MM.1S (cell line): Measurements from ENCODE around the gene RFFL.

Source experiments
- DNase-seq: peaks from one replicate; pipeline ENCODE4 v3.0.0-alpha.2; 2015
- H2AFZ ChIP-seq: fragments of 300-600 bp; sonication (generic); 2 replicates; pipeline ENCODE4 v1.6.0; 2016; ENCODE audit warnings: antibody characterized with exemption, low read length
- H3F3A ChIP-seq: fragments of 300-600 bp; sonication (generic); 2 replicates; pipeline ENCODE4 v1.6.1; 2016; ENCODE audit warnings: mild to moderate bottlenecking, antibody characterized with exemption, low read length, moderate library complexity, mixed read lengths; ENCODE audit not compliant: insufficient read depth
- H3K27ac ChIP-seq: fragments of 300-600 bp; sonication (generic); 2 replicates; pipeline ENCODE4 v1.5.1; 2016; ENCODE audit warnings: mild to moderate bottlenecking, low read length
- H3K27me3 ChIP-seq: fragments of 300-600 bp; sonication (generic); replicated peaks from 2 replicates; pipeline ENCODE4 v1.6.0; 2016; ENCODE audit warnings: low read length; ENCODE audit not compliant: insufficient read depth
- H3K36me3 ChIP-seq: fragments of 300-600 bp; sonication (generic); replicated peaks from 2 replicates; pipeline ENCODE4 v1.6.1; 2016; ENCODE audit warnings: mild to moderate bottlenecking, low read length, mixed read lengths; ENCODE audit not compliant: insufficient read depth
- H3K4me1 ChIP-seq: fragments of 300-600 bp; sonication (generic); 2 replicates; pipeline ENCODE4 v1.6.1; 2016; ENCODE audit warnings: low read length, mixed read lengths
- H3K4me2 ChIP-seq: fragments of 300-600 bp; sonication (generic); 2 replicates; pipeline ENCODE4 v1.6.0; 2016; ENCODE audit warnings: low read depth, low read length
- H3K4me3 ChIP-seq: fragments of 300-600 bp; sonication (generic); 2 replicates; pipeline ENCODE4 v1.5.1; 2016; ENCODE audit warnings: low read length, mixed read lengths
- H3K79me2 ChIP-seq: fragments of 300-600 bp; sonication (generic); 2 replicates; pipeline ENCODE4 v1.6.1; 2016; ENCODE audit warnings: mixed run types, low read length, mixed read lengths
- H3K9ac ChIP-seq: fragments of 300-600 bp; sonication (generic); 2 replicates; pipeline ENCODE4 v1.6.1; 2016; ENCODE audit warnings: low read length, mixed read lengths
- H3K9me2 ChIP-seq: fragments of 300-600 bp; sonication (generic); replicated peaks from 2 replicates; pipeline ENCODE4 v1.6.1; 2016; ENCODE audit warnings: mild to moderate bottlenecking, low read length, mixed read lengths; ENCODE audit not compliant: insufficient read depth
- H3K9me3 ChIP-seq: fragments of 300-600 bp; sonication (generic); replicated peaks from 2 replicates; pipeline ENCODE4 v1.6.1; 2016; ENCODE audit warnings: mild to moderate bottlenecking, low read length, mixed read lengths; ENCODE audit not compliant: insufficient read depth
- H4K20me1 ChIP-seq: fragments of 300-600 bp; sonication (generic); 2 replicates; pipeline ENCODE4 v1.6.1; 2016; ENCODE audit warnings: mild to moderate bottlenecking, low read length, moderate library complexity, mixed read lengths; ENCODE audit not compliant: insufficient read depth
- CTCF ChIP-seq: fragments of 300-600 bp; sonication (generic); IDR thresholded peaks from 2 replicates; pipeline ENCODE4 v1.5.1; 2016; ENCODE audit warnings: antibody characterized with exemption, low read length, mixed read lengths
- EZH2 ChIP-seq: fragments of 300-600 bp; sonication (generic); optimal IDR thresholded peaks from 2 replicates; pipeline ENCODE3; 2017; ENCODE audit warnings: low read depth, mild to moderate bottlenecking, antibody characterized with exemption, low read length, mixed read lengths
- EZH2phosphoT487 ChIP-seq: fragments of 300-600 bp; sonication (generic); IDR thresholded peaks from 2 replicates; pipeline ENCODE4 v1.6.1; 2018; ENCODE audit warnings: antibody characterized with exemption, low read length

The RFFL gene

GRCh38 chr17:34991606-34992005 lies 71.9 kb downstream of the RFFL start:
- H3K27me3 ChIP-seq, result no peaks in the 10 kb centered on the region
- H3F3A ChIP-seq, result peaks cover 27% of the 10 kb centered on the region
- TF ChIP-seq CTCF (no peak), EZH2 (no peak)
- peak overlapping the region; percentile 31 for H3K9ac ChIP-seq
- H3K9me2 ChIP-seq, result no peaks in the 10 kb centered on the region
- H3K4me1 ChIP-seq, result peaks cover 47% of the 10 kb centered on the region
- DNase-seq, result no peak
- H3K79me2 ChIP-seq, result peaks cover 29% of the 10 kb centered on the region
- H3K4me2 ChIP-seq, result peak overlapping the region; percentile 38
- peak overlapping the region; percentile 0; the same call in 1 of the 2 replicates for H3K4me3 ChIP-seq
- H4K20me1 ChIP-seq, result no peaks in the 10 kb centered on the region
- no peaks in the 10 kb centered on the region for H3K9me3 ChIP-seq
- H3K27ac ChIP-seq, result peak overlapping the region; percentile 79
- H3K36me3 ChIP-seq, result peaks cover 29% of the 10 kb centered on the region
- no peak overlapping the region for H2AFZ ChIP-seq

- Histone ChIP-seq H3K27ac (peak overlapping the region; percentile 79), H3K9ac (peak overlapping the region; percentile 39; the same call in 1 of the 2 replicates), H3K9me2 (no peaks in the 10 kb centered on the region), H2AFZ (0 out of 2 replicates have a peak overlapping the region, but pooled peaks have one; percentile 14), H3K4me3 (peak overlapping the region; percentile 11; the same call in 1 of the 2 replicates), H4K20me1 (no peaks in the 10 kb centered on the region), H3K36me3 (peaks cover 26% of the 10 kb centered on the region), H3K79me2 (peaks cover 30% of the 10 kb centered on the region), H3F3A (peaks cover 27% of the 10 kb centered on the region), H3K4me1 (peaks cover 47% of the 10 kb centered on the region), H3K4me2 (peak overlapping the region; percentile 38), H3K27me3 (no peaks in the 10 kb centered on the region), H3K9me3 (no peaks in the 10 kb centered on the region)
- TF ChIP-seq EZH2phosphoT487 (no peak), EZH2 (no peak), CTCF (no peak)
- DNase-seq, result peak; percentile 94
Measured at GRCh38 chr17:34990921-34991365, 72.6 kb downstream of the RFFL start.

- Histone ChIP-seq H3K9ac (no peak overlapping the region), H3K4me3 (no peak overlapping the region), H3K27me3 (no peaks in the 10 kb centered on the region), H3F3A (peaks cover 27% of the 10 kb centered on the region), H3K4me1 (peaks cover 47% of the 10 kb centered on the region), H3K27ac (peak overlapping the region; percentile 79; the same call in 1 of the 2 replicates), H3K79me2 (peaks cover 43% of the 10 kb centered on the region), H3K9me3 (no peaks in the 10 kb centered on the region), H3K4me2 (no peak overlapping the region), H3K36me3 (peaks cover 26% of the 10 kb centered on the region), H4K20me1 (no peaks in the 10 kb centered on the region), H3K9me2 (no peaks in the 10 kb centered on the region), H2AFZ (no peak overlapping the region)
- no peak for DNase-seq
- TF ChIP-seq EZH2 (no peak), EZH2phosphoT487 (no peak), CTCF (no peak)
Measured at GRCh38 chr17:34989473-34989872, 74.0 kb downstream of the RFFL start.
